HEK293T (cell line): ENCODE measurements around the gene EIF2S3.

Experiments
- ARNT ChIP-seq: fragments of 450-650 bp; IDR thresholded peaks from 2 replicates; pipeline ENCODE4 v1.6.1; 2017; ENCODE audit warnings: mild to moderate bottlenecking
- BHLHE40 ChIP-seq: fragments of 450-650 bp; IDR thresholded peaks from 2 replicates; pipeline ENCODE4 v1.6.1; 2016; ENCODE audit warnings: mild to moderate bottlenecking, moderate library complexity, borderline replicate concordance
- CTBP1 ChIP-seq: fragments of 450-650 bp; IDR thresholded peaks from 2 replicates; pipeline ENCODE4 v1.6.1; 2016; ENCODE audit warnings: borderline replicate concordance
- ELF4 ChIP-seq: fragments of 450-650 bp; IDR thresholded peaks from 2 replicates; pipeline ENCODE4 v1.6.1; 2017; ENCODE audit warnings: antibody characterized with exemption
- FOXA1 ChIP-seq: fragments of 450-650 bp; IDR thresholded peaks from 2 replicates; pipeline ENCODE4 v1.6.1; 2016; ENCODE audit warnings: mild to moderate bottlenecking
- FOXK2 ChIP-seq: fragments of 450-650 bp; IDR thresholded peaks from 2 replicates; pipeline ENCODE4 v1.6.1; 2016; ENCODE audit warnings: mild to moderate bottlenecking
- FOXM1 ChIP-seq: fragments of 450-650 bp; IDR thresholded peaks from 2 replicates; pipeline ENCODE4 v1.6.1; 2017; ENCODE audit warnings: mild to moderate bottlenecking, borderline replicate concordance
- HDGF ChIP-seq: fragments of 450-650 bp; IDR thresholded peaks from 2 replicates; pipeline ENCODE4 v1.6.1; 2017; ENCODE audit warnings: antibody characterized with exemption, borderline replicate concordance
- LEF1 ChIP-seq: fragments of 450-650 bp; IDR thresholded peaks from 2 replicates; pipeline ENCODE4 v1.6.1; 2017; ENCODE audit warnings: mild to moderate bottlenecking, borderline replicate concordance
- PKNOX1 ChIP-seq: fragments of 450-650 bp; IDR thresholded peaks from 2 replicates; pipeline ENCODE4 v1.6.1; 2016
- SP1 ChIP-seq: fragments of 450-650 bp; IDR thresholded peaks from 2 replicates; pipeline ENCODE4 v1.6.1; 2017
- SUZ12 ChIP-seq: fragments of 450-650 bp; IDR thresholded peaks from 2 replicates; pipeline ENCODE4 v1.6.1; 2016; ENCODE audit warnings: mild to moderate bottlenecking
- TARDBP ChIP-seq: fragments of 450-650 bp; IDR thresholded peaks from 2 replicates; pipeline ENCODE4 v1.6.1; 2016
- ZNF384 ChIP-seq: fragments of 450-650 bp; IDR thresholded peaks from 2 replicates; pipeline ENCODE4 v1.6.1; 2016

GRCh38 chrX:24034485-24034884 lies 20.3 kb upstream of the EIF2S3 start:
- TF ChIP-seq ZNF384, result no peak
- TF ChIP-seq SUZ12, result no peak
- no peak for TF ChIP-seq PKNOX1
- no peak for TF ChIP-seq SP1
- TF ChIP-seq BHLHE40, result no peak
- TF ChIP-seq ELF4, result no peak
- no peak for TF ChIP-seq FOXM1
- TF ChIP-seq ARNT, result no peak
- no peak for TF ChIP-seq FOXA1
- no peak for TF ChIP-seq TARDBP
- no peak for TF ChIP-seq LEF1
- TF ChIP-seq HDGF, result no peak
- TF ChIP-seq CTBP1, result no peak
- no peak for TF ChIP-seq FOXK2
